Thoracic aorta (tissue), 2 donors: ENCODE results near the gene B2M. TPM values are rescaled to one million over a fixed set of nuclear protein-coding genes. Genes with fewer than 3 reads are reported as not detected.

Experiments used
- ATAC-seq: fragments of 150-250 bp; one replicate; pipeline ENCODE4 v1.8.0; 2017; ENCODE audit warnings: low read depth; ENCODE audit not compliant: insufficient number of reproducible peaks, low FRiP score
- DNase-seq: peaks from one replicate; pipeline ENCODE4 v3.0.0-alpha.2; 2020; ENCODE audit warnings: low spot score
- H3K27ac ChIP-seq, 2 donors: fragments of 200-600 bp; sonication (generic); 1 replicate in 1 of 2; 2 replicates in 1 of 2; pipeline ENCODE4 v1.5.1; 2016; ENCODE audit warnings: mild to moderate bottlenecking in 2 of 2, moderate library complexity in 2 of 2
- H3K27me3 ChIP-seq: fragments of 200-600 bp; sonication (generic); replicated peaks from 2 replicates; pipeline ENCODE4 v1.6.0; 2016; ENCODE audit warnings: mild to moderate bottlenecking; ENCODE audit not compliant: insufficient read depth
- H3K36me3 ChIP-seq: fragments of 200-600 bp; sonication (generic); one replicate; pipeline ENCODE4 v1.5.1; 2016
- H3K4me1 ChIP-seq, 2 donors: fragments of 200-600 bp; sonication (generic); 1 replicate in 1 of 2; 2 replicates in 1 of 2; pipeline versions ENCODE4 v1.5.1 to v1.6.0; 2016; ENCODE audit warnings: low read depth in 2 of 2, mild to moderate bottlenecking in 1 of 2; ENCODE audit not compliant: control insufficient read depth in 1 of 2
- H3K4me3 ChIP-seq: fragments of 200-600 bp; sonication (generic); 2 replicates; pipeline ENCODE4 v1.5.1; 2016; ENCODE audit warnings: mild to moderate bottlenecking
- H3K9me3 ChIP-seq: fragments of 200-600 bp; sonication (generic); 2 replicates; pipeline ENCODE4 v1.5.1; 2016
- CTCF ChIP-seq: fragments of 200-600 bp; sonication (generic); IDR thresholded peaks from one replicate; pipeline ENCODE4 v1.5.1; 2019; ENCODE audit warnings: antibody characterized with exemption
- total RNA-seq, 2 donors: library from RNA; depleted of rRNA; stranded (reverse); fragments of >200 nt; gene quantifications; one replicate each; pipeline versions ENCODE4 v1.1.0 to v1.2.3, GENCODE V29; 2016

Gene B2M
- total RNA-seq, 2 donors from 2014 or later: 2,389 to 3,309 TPM

GRCh38 chr15:44666210-44667038 lies 44.9 kb upstream of the B2M start:
- ATAC-seq (no peak), DNase-seq (no peak)
- H3K27ac ChIP-seq: no peak overlapping the region
- no peaks in the 10 kb centered on the region for H3K27me3 ChIP-seq
- no peak for TF ChIP-seq CTCF
- H3K36me3 ChIP-seq: no peaks in the 10 kb centered on the region
- no peaks in the 10 kb centered on the region for H3K9me3 ChIP-seq
- H3K4me1 ChIP-seq: peaks cover 14 to 18% of the 10 kb centered on the region in 2 donors
- H3K4me3 ChIP-seq: peak overlapping the region; percentile 11

GRCh38 chr15:44667039-44667360 lies 44.3 kb upstream of the B2M start:
- no peak for ATAC-seq
- Histone ChIP-seq H3K27ac (no peak overlapping the region), H3K36me3 (no peaks in the 10 kb centered on the region), H3K4me3 (peak overlapping the region; percentile 11), H3K27me3 (no peaks in the 10 kb centered on the region), H3K9me3 (no peaks in the 10 kb centered on the region), H3K4me1 (peaks cover 9 to 13% of the 10 kb centered on the region in 2 donors)
- no peak for DNase-seq
- no peak for TF ChIP-seq CTCF

GRCh38 chr15:44668921-44669320 lies 42.4 kb upstream of the B2M start:
- H3K27ac ChIP-seq: no peak overlapping the region
- H3K27me3 ChIP-seq: no peaks in the 10 kb centered on the region
- peaks cover 1 to 4% of the 10 kb centered on the region in 2 donors for H3K4me1 ChIP-seq
- H3K4me3 ChIP-seq: no peak overlapping the region
- ATAC-seq (no peak), DNase-seq (no peak)
- no peaks in the 10 kb centered on the region for H3K36me3 ChIP-seq
- TF ChIP-seq CTCF: no peak
- H3K9me3 ChIP-seq: no peaks in the 10 kb centered on the region

GRCh38 chr15:44670087-44670950 lies 41.0 kb upstream of the B2M start:
- ATAC-seq (no peak), DNase-seq (no peak)
- no peaks in the 10 kb centered on the region for H3K4me1 ChIP-seq
- no peaks in the 10 kb centered on the region for H3K27me3 ChIP-seq
- no peak overlapping the region for H3K27ac ChIP-seq
- no peaks in the 10 kb centered on the region for H3K9me3 ChIP-seq
- H3K36me3 ChIP-seq: no peaks in the 10 kb centered on the region
- no peak overlapping the region for H3K4me3 ChIP-seq
- TF ChIP-seq CTCF: no peak

GRCh38 chr15:44673639-44674038 lies 37.7 kb upstream of the B2M start:
- ATAC-seq (no peak), DNase-seq (no peak)
- Histone ChIP-seq H3K27me3 (no peaks in the 10 kb centered on the region), H3K9me3 (no peaks in the 10 kb centered on the region), H3K4me1 (no peaks in the 10 kb centered on the region), H3K36me3 (no peaks in the 10 kb centered on the region), H3K4me3 (no peak overlapping the region), H3K27ac (no peak overlapping the region)
- no peak for TF ChIP-seq CTCF
